K562 (cell line): ENCODE measurements around the gene ULK1. TPM values are rescaled to one million over a fixed set of nuclear protein-coding genes. Genes with fewer than 3 reads are reported as not detected.

Source experiments
- ATAC-seq: fragments of 200-7000 bp; cut with Tn5 transposase; 3 replicates; pipeline ENCODE4 v1.9.1; 2020; ENCODE audit warnings: moderate library complexity
- BruUV-seq: library from RNA; stranded (reverse); fragments of 400-500 nt; replicated peaks from 2 replicates; lab custom pipeline; 2021; lab: Mats Ljungman, UMichigan
- CTCF ChIA-PET: fragments of 300-600 bp; formaldehyde crosslinking; extraction: SDS; loops from one replicate; lab custom pipeline; 2021; ENCODE audit warnings: low intra/inter-chr PET ratio; lab: Yijun Ruan, JAX
- POLR2A ChIA-PET: fragments of 300-600, 350-650 bp; sonication (Branson Sonifier 250); formaldehyde crosslinking; extraction: SDS; loops from one replicate; lab custom pipeline; 2021; ENCODE audit warnings: antibody characterized with exemption, inconsistent platforms; lab: Yijun Ruan, JAX
- DNase-seq, 4 experiments: peaks; one replicate each; pipeline versions ENCODE4 v3.0.0 to v3.0.0-alpha.2; 2011 to 2018; ENCODE audit warnings: low spot score in 3 of 4, mixed read lengths in 3 of 4; ENCODE audit errors: extremely low read depth in 1 of 4
- FAIRE-seq: peaks from 2 replicates; lab custom pipeline; 2011; peaks lifted over from hg19 to GRCh38; lab: Jason Lieb, UNC
- H2AFZ ChIP-seq: 2 replicates; pipeline ENCODE4 v1.6.0; 2011; ENCODE audit warnings: low read depth, low read length, control low read depth, inconsistent platforms
- H3K27ac ChIP-seq: fragments of 200-600 bp; 3 replicates; pipeline ENCODE4 v1.8.0; 2011; ENCODE audit warnings: low read depth, mild to moderate bottlenecking, control low read depth, inconsistent platforms, low read length, moderate library complexity, mixed read lengths; ENCODE audit errors: extremely low read depth
- H3K27me3 ChIP-seq, 2 experiments: fragments of 300-600 bp in 1 of 2; 2 replicates in 1 of 2; 3 replicates in 1 of 2; pipeline versions ENCODE4 v1.6.0 to v1.8.0; 2011; ENCODE audit warnings: inconsistent platforms in 2 of 2, low read length in 2 of 2, mild to moderate bottlenecking in 1 of 2, mixed read lengths in 1 of 2, moderate library complexity in 1 of 2; ENCODE audit not compliant: control insufficient read depth in 2 of 2, insufficient read depth in 2 of 2
- H3K36me3 ChIP-seq: fragments of 300-600 bp; 3 replicates; pipeline ENCODE4 v1.8.0; 2011; ENCODE audit warnings: mild to moderate bottlenecking, low read length, inconsistent platforms; ENCODE audit not compliant: control insufficient read depth, insufficient read depth
- H3K4me1 ChIP-seq, 2 experiments: fragments of 200-600 bp in 1 of 2; replicated peaks in 1 of 2; 2 replicates in 1 of 2; 3 replicates in 1 of 2; pipeline versions ENCODE4 v1.5.1 to v1.8.0; 2011; ENCODE audit warnings: inconsistent platforms in 2 of 2, low read length in 2 of 2, mild to moderate bottlenecking in 1 of 2, mixed read lengths in 1 of 2, moderate library complexity in 1 of 2; ENCODE audit not compliant: control insufficient read depth in 2 of 2, insufficient read depth in 2 of 2
- H3K4me2 ChIP-seq: 2 replicates; pipeline ENCODE4 v1.6.1; 2011; ENCODE audit warnings: low read length, control low read depth, inconsistent platforms, mixed read lengths; ENCODE audit not compliant: insufficient read depth
- H3K4me3 ChIP-seq: fragments of 200-600 bp; sonication (generic), shearing (Covaris generic); 2 replicates; pipeline ENCODE4 v1.5.1; 2016; ENCODE audit warnings: control low read depth, inconsistent platforms
- H3K79me2 ChIP-seq: fragments of 200-600 bp; 3 replicates; pipeline ENCODE4 v1.8.0; 2011; ENCODE audit warnings: low read length, inconsistent platforms; ENCODE audit not compliant: control insufficient read depth, insufficient read depth
- H3K9ac ChIP-seq, 2 experiments: 2 replicates each; pipeline versions ENCODE4 v1.6.0 to v1.6.1; 2011; ENCODE audit warnings: low read depth in 2 of 2, low read length in 2 of 2, control low read depth in 1 of 2, inconsistent platforms in 1 of 2, mild to moderate bottlenecking in 1 of 2, mixed read lengths in 1 of 2; ENCODE audit not compliant: insufficient read depth in 1 of 2
- H3K9me1 ChIP-seq: one replicate; pipeline ENCODE4 v1.6.0; 2011; ENCODE audit warnings: inconsistent platforms, mild to moderate bottlenecking, low read length, moderate library complexity; ENCODE audit not compliant: control insufficient read depth, insufficient read depth
- H3K9me3 ChIP-seq: replicated peaks from 2 replicates; pipeline ENCODE4 v1.5.1; 2011; ENCODE audit warnings: low read depth, low read length, inconsistent platforms; ENCODE audit not compliant: control insufficient read depth, insufficient read depth
- H4K20me1 ChIP-seq: replicated peaks from 2 replicates; pipeline ENCODE4 v1.6.1; 2011; ENCODE audit warnings: low read length, inconsistent platforms, mixed read lengths; ENCODE audit not compliant: control insufficient read depth, insufficient read depth
- ATF6 ChIP-seq: sonication (generic); formaldehyde crosslinking; IDR thresholded peaks from 2 replicates; pipeline ENCODE4 v1.4.0; 2020; ENCODE audit warnings: mild to moderate bottlenecking, missing genetic modification reagents
- HDAC8 ChIP-seq: fragments of 450-650 bp; IDR thresholded peaks from 2 replicates; pipeline ENCODE4 v1.6.1; 2016; ENCODE audit warnings: mild to moderate bottlenecking, missing genetic modification characterization, moderate library complexity, missing compliant biosample characterization
- NCOA6 ChIP-seq: fragments of 450-650 bp; IDR thresholded peaks from 2 replicates; pipeline ENCODE4 v1.6.1; 2017; ENCODE audit warnings: mild to moderate bottlenecking
- PCBP2 ChIP-seq: fragments of 200-400 bp; formaldehyde crosslinking; IDR thresholded peaks from 2 replicates; pipeline ENCODE4 v1.6.1; 2018; ENCODE audit warnings: low read length, low read depth, mild to moderate bottlenecking, moderate library complexity; ENCODE audit not compliant: poor library complexity, severe bottlenecking
- POLR2H ChIP-seq: IDR thresholded peaks from 2 replicates; pipeline ENCODE4 v1.6.1; 2016; ENCODE audit warnings: missing genetic modification characterization, low read depth, mild to moderate bottlenecking, control low read depth, missing compliant biosample characterization, moderate library complexity
- TEAD4 ChIP-seq, 2 experiments: sonication (generic) in 1 of 2; formaldehyde crosslinking in 1 of 2; IDR thresholded peaks; 2 replicates each; pipeline versions ENCODE4 v1.6.1 to v1.8.0; 2012 to 2022; ENCODE audit warnings: borderline replicate concordance in 1 of 2, inconsistent platforms in 1 of 2, low read length in 1 of 2, mild to moderate bottlenecking in 1 of 2, missing genetic modification reagents in 1 of 2
- ZNF184 ChIP-seq: sonication (generic); formaldehyde crosslinking; IDR thresholded peaks from 2 replicates; pipeline ENCODE4 v1.5.0; 2020; ENCODE audit warnings: missing genetic modification reagents
- ZNF347 ChIP-seq: fragments of 450-650 bp; formaldehyde crosslinking; IDR thresholded peaks from 2 replicates; pipeline ENCODE4 v1.4.0; 2020; ENCODE audit warnings: low read depth, mild to moderate bottlenecking, moderate library complexity
- WGBS: fragments of 100-300 bp; shearing (Covaris generic); methylation state at CpG from one replicate; pipeline ENCODE4 v1.1.6; 2016; ENCODE audit warnings: low coverage, mixed read lengths; ENCODE audit not compliant: insufficient coverage; ENCODE audit errors: missing lambda C conversion rate; 5-methylcytosine and 5-hydroxymethylcytosine counted together
- in situ Hi-C: fragments of 300-500 bp; cut with MboI; formaldehyde crosslinking; loops from 4 replicates; pipeline ENCODE4 v1.15.0; 2018; ENCODE audit warnings: inconsistent platforms, mixed read lengths
- intact Hi-C: fragments of 100-400 bp; cut with micrococcal nuclease; formaldehyde crosslinking; loops from 2 replicates; pipeline ENCODE4 v1.14.2; 2022
- polyA plus RNA-seq, 8 experiments: library from polyadenylated mRNA; depleted of rRNA in 4 of 8; stranded (reverse) in 5 of 8; unstranded in 3 of 8; fragments of >200 nt; fragmentation: Nextera tagmentation in 2 of 8; fragmentation: Illumina TruSeq in 1 of 8; extraction: Ambion mirVana in 2 of 8; extraction: Trizol in 1 of 8; gene quantifications; 2 replicates each; pipeline versions ENCODE4 v1.2.1 to v1.2.3, GENCODE V29; 2011 to 2014; ENCODE audit warnings: inconsistent platforms in 1 of 8, missing spikeins in 1 of 8
- total RNA-seq, 7 experiments: library from RNA; depleted of rRNA in 6 of 7; stranded (reverse); fragments of >200 nt in 6 of 7; fragmentation: Illumina TruSeq in 2 of 7; extraction: Trizol in 2 of 7; gene quantifications; 2 replicates each; pipeline versions ENCODE4 v1.2.1 to v1.2.3, GENCODE V29; 2011 to 2021; ENCODE audit warnings: low replicate concordance in 1 of 7

ULK1 gene
- total and polyA plus RNA-seq, 9 of the 15 experiments (the other 6 are each of a cell fraction or from before 2014, with no cell fraction given), result 0.15 to 29.4 (median 2.5) TPM

- H2AFZ ChIP-seq, result no peak overlapping the region
- BruUV-seq, result no TSS peak
- ChIA-PET POLR2A (interaction anchor here (0.9 to 2.3 kb wide), 2 partner anchors 12 kb away, joined by 3 to 9 read pairs; partner anchors contain the start of gene EP400), CTCF (interaction anchor here (0.5 kb wide), 1 partner anchor 125 kb away, joined by 6 read pairs; no protein-coding TSS in a partner anchor)
- no peak for DNase-seq
- peaks cover 14 to 20% of the 10 kb centered on the region in 2 experiments; a peak in 4 of 5 replicates for H3K4me1 ChIP-seq
- no peaks in the 10 kb centered on the region for H3K9me3 ChIP-seq
- intact Hi-C loops, result no loop called here
- peaks cover 50% of the 10 kb centered on the region for H4K20me1 ChIP-seq
- TF ChIP-seq ZNF347 (no peak), HDAC8 (tag) (no peak), ATF6 (CRISPR knock-in tag) (no peak), PCBP2 (no peak), ZNF184 (CRISPR knock-in tag) (no peak), POLR2H (tag) (no peak), TEAD4 (IDR thresholded peaks at IDR 0.05; ENCODE audit: low read length) (no peak), TEAD4 (CRISPR knock-in tag; IDR thresholded peaks at IDR 0.05; ENCODE audit: borderline replicate concordance) (no peak), NCOA6 (no peak)
- H3K9ac ChIP-seq, result no peak overlapping the region
- H3K36me3 ChIP-seq, result peaks cover 60% of the 10 kb centered on the region
- H3K9me1 ChIP-seq, result peaks cover 14% of the 10 kb centered on the region
- no peak for FAIRE-seq
- in situ Hi-C loops, result no loop called here
- ATAC-seq, result no peak
- no peak overlapping the region for H3K4me3 ChIP-seq
- H3K27ac ChIP-seq, result no peak overlapping the region
- peaks cover 87% of the 10 kb centered on the region for H3K79me2 ChIP-seq
- 92% methylated on average over 8 of the region's 8 CpGs for WGBS
- no peak overlapping the region for H3K4me2 ChIP-seq
- H3K27me3 ChIP-seq, result no peaks in the 10 kb centered on the region
These were observed 67.6 kb downstream of the ULK1 start for GRCh38 chr12:131962069-131962468.
